ENCODE data around the gene ARF1. TPM values are rescaled to one million over a fixed set of nuclear protein-coding genes. Genes with fewer than 3 reads are reported as not detected.

The ARF1 gene
- total RNA-seq, 1 donor from 2014 or later: 259 TPM

DNA sequence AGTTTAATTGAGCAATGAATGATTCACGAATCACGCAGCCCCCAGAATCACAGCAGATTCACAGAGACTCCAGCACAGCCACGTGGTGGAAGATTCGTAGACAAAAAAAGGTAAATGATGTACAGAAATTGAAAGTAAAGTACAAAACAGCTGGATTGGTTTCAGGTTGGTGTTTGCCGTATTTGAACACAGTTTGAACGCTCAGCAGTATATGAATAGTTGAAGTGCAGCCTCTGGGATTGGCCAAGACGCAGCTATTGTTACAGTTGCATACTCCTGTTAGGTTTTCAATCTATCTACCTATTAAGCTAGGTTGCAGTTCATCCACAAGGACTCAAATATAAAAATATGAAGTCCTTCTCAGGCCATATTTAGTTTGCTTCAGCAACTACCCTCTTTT lies 29.7 kb downstream of the ARF1 start:
- TF ChIP-seq, protein P1, sequence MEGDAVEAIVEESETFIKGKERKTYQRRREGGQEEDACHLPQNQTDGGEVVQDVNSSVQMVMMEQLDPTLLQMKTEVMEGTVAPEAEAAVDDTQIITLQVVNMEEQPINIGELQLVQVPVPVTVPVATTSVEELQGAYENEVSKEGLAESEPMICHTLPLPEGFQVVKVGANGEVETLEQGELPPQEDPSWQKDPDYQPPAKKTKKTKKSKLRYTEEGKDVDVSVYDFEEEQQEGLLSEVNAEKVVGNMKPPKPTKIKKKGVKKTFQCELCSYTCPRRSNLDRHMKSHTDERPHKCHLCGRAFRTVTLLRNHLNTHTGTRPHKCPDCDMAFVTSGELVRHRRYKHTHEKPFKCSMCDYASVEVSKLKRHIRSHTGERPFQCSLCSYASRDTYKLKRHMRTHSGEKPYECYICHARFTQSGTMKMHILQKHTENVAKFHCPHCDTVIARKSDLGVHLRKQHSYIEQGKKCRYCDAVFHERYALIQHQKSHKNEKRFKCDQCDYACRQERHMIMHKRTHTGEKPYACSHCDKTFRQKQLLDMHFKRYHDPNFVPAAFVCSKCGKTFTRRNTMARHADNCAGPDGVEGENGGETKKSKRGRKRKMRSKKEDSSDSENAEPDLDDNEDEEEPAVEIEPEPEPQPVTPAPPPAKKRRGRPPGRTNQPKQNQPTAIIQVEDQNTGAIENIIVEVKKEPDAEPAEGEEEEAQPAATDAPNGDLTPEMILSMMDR (IDR thresholded peaks at IDR 0.05; ENCODE audit: unreplicated experiment): no peak
- Mint-ChIP-seq H3K4me3 (ENCODE audit: low read depth) (no peak overlapping the region), H3K27me3 (no peaks in the 10 kb centered on the region), H3K27ac (no peak overlapping the region), H3K4me1 (ENCODE audit: low read depth) (peaks cover 12% of the 10 kb centered on the region), H3K9me3 (ENCODE audit: low read depth) (peaks cover 3% of the 10 kb centered on the region), H3K36me3 (ENCODE audit: insufficient read depth) (peaks cover 1% of the 10 kb centered on the region)
- DNase-seq (ENCODE audit: low spot score, unreplicated experiment): no peak

DNA sequence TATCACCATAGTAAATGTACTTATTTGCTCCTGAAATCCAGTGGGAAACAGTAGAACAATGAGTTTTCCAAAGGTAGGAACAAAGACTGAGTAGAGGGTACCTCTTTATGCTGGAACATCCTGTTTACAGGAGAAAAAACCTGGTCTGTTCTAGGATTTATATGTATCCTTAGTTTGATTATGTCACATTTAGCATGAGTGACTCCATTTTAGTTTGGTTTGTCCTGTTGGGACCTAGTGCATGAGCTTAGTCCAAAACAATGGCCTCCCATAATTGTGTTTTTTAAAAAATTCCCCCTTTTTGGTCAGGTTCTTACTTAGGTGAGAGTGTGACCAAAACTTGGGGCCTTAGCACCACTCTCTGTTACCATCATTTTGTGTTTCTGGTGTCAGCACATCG lies 30.1 kb downstream of the ARF1 start:
- Mint-ChIP-seq H3K36me3 (ENCODE audit: insufficient read depth) (peaks cover 1% of the 10 kb centered on the region), H3K27me3 (no peaks in the 10 kb centered on the region), H3K9me3 (ENCODE audit: low read depth) (peaks cover 3% of the 10 kb centered on the region), H3K27ac (no peak overlapping the region), H3K4me3 (ENCODE audit: low read depth) (no peak overlapping the region), H3K4me1 (ENCODE audit: low read depth) (peaks cover 12% of the 10 kb centered on the region)
- DNase-seq (ENCODE audit: low spot score, unreplicated experiment): no peak
- TF ChIP-seq, protein P1 (IDR thresholded peaks at IDR 0.05; ENCODE audit: unreplicated experiment): no peak

DNA sequence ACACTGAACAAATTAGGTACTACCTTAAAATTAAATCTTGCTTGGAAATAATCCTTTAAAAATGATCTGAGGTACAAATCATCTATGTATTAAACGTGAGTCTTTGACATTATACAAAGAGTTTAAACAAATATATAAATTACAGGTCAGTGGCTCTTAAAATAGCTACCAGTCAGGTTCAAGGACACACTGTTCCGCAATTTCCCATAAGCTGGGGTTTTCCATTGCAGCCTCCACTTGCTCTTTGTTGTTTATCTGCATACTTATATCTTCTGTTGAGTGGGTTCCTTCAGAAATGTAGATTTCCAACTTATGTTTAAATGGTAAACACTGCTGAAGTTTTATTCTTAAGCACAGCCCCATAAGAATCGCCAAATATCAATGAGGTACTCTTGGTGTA lies 32.3 kb downstream of the ARF1 start:
- Mint-ChIP-seq H3K27ac (no peak overlapping the region), H3K4me1 (ENCODE audit: low read depth) (peaks cover 1% of the 10 kb centered on the region), H3K36me3 (ENCODE audit: insufficient read depth) (peaks cover 4% of the 10 kb centered on the region), H3K27me3 (no peaks in the 10 kb centered on the region), H3K9me3 (ENCODE audit: low read depth) (peaks cover 14% of the 10 kb centered on the region), H3K4me3 (ENCODE audit: low read depth) (no peak overlapping the region)
- TF ChIP-seq, protein P1 (IDR thresholded peaks at IDR 0.05; ENCODE audit: unreplicated experiment): no peak
- DNase-seq (ENCODE audit: low spot score, unreplicated experiment): no peak

DNA sequence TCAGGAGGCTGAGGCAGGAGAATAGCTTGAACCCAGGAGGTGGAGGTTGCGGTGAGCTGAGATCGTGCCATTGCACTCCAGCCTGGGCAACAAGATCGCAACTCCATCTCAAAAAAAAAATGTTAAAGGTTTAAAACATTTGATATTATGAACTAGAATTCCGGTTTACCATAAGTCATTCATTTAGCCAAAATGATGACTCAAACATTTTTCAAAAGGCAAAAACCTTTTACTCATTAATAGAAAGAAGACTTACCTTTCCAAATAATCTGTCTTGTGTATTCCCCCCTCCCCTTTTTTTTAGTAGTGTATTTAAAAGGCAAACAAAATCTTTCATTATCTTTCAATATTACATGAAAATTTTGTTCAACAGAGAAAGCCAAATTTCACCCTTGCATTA lies 34.8 kb downstream of the ARF1 start:
- no peaks in the 10 kb centered on the region for H3K4me1 Mint-ChIP-seq (ENCODE audit: low read depth)
- no peak for DNase-seq (ENCODE audit: low spot score, unreplicated experiment)
- TF ChIP-seq, protein P1 (IDR thresholded peaks at IDR 0.05; ENCODE audit: unreplicated experiment): no peak
- H3K9me3 Mint-ChIP-seq (ENCODE audit: low read depth): peaks cover 17% of the 10 kb centered on the region
- H3K36me3 Mint-ChIP-seq (ENCODE audit: insufficient read depth): peaks cover 4% of the 10 kb centered on the region
- no peak overlapping the region for H3K27ac Mint-ChIP-seq
- H3K27me3 Mint-ChIP-seq: no peaks in the 10 kb centered on the region
- H3K4me3 Mint-ChIP-seq (ENCODE audit: low read depth): no peak overlapping the region

DNA sequence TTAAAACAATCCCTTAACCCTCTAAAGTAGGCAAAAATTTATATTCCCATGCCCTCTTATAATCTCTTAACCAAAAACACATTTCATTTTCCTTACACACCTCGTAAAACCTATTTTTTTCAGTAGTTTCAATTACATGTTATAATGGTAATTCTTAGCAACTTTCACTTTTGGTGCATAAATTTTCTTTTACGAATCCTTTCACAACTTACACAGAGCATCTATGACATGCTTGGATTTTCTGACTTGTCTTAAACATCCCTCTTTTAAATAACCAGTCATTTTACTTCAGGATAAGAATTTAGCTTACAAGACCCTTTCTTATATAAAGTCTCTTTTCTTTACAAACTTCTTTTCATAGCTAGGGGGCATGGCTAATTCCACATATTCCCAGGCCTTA lies 35.5 kb downstream of the ARF1 start:
- H3K27me3 Mint-ChIP-seq: no peaks in the 10 kb centered on the region
- TF ChIP-seq, protein P1 (IDR thresholded peaks at IDR 0.05; ENCODE audit: unreplicated experiment): no peak
- no peak overlapping the region for H3K4me3 Mint-ChIP-seq (ENCODE audit: low read depth)
- peaks cover 17% of the 10 kb centered on the region for H3K9me3 Mint-ChIP-seq (ENCODE audit: low read depth)
- H3K4me1 Mint-ChIP-seq (ENCODE audit: low read depth): no peaks in the 10 kb centered on the region
- H3K36me3 Mint-ChIP-seq (ENCODE audit: insufficient read depth): peaks cover 4% of the 10 kb centered on the region
- peak overlapping the region; percentile 50 for H3K27ac Mint-ChIP-seq
- no peak for DNase-seq (ENCODE audit: low spot score, unreplicated experiment)

Measured in progenitor cell of endocrine pancreas (in vitro differentiated cells).